ENCODE data around the gene KANSL1L.

DNA sequence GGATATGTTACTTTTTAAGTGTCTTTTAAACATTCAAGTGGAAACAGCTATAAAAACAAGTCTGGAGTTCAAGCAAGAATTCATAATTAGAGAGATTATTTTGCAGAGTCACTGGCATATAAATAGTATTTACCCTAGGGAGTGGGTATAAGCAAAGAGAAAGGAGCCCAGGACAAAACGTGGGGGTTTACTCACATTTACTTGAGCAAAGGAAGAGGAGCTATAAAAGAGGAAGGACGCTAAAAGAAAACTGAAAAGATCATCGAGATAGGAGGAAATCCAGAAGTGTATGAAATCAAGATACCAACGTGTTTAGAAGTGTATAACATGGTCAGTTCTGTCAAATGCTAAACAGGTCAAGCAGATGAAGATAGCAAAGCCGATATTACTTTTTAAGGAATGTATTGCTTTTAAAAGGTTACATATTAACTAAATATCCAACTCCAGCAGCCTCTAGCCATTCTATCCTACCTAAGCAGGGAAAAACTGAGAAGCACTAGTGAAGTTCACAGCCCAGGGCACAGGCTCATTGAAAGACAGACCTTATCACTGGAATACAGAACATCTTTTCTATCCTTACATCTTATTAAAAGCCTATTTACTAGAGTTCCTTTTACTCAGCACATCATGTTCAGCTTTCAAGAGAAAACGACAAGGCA is 8.6 kb downstream of the KANSL1L start:
- TF ChIP-seq, protein P1, sequence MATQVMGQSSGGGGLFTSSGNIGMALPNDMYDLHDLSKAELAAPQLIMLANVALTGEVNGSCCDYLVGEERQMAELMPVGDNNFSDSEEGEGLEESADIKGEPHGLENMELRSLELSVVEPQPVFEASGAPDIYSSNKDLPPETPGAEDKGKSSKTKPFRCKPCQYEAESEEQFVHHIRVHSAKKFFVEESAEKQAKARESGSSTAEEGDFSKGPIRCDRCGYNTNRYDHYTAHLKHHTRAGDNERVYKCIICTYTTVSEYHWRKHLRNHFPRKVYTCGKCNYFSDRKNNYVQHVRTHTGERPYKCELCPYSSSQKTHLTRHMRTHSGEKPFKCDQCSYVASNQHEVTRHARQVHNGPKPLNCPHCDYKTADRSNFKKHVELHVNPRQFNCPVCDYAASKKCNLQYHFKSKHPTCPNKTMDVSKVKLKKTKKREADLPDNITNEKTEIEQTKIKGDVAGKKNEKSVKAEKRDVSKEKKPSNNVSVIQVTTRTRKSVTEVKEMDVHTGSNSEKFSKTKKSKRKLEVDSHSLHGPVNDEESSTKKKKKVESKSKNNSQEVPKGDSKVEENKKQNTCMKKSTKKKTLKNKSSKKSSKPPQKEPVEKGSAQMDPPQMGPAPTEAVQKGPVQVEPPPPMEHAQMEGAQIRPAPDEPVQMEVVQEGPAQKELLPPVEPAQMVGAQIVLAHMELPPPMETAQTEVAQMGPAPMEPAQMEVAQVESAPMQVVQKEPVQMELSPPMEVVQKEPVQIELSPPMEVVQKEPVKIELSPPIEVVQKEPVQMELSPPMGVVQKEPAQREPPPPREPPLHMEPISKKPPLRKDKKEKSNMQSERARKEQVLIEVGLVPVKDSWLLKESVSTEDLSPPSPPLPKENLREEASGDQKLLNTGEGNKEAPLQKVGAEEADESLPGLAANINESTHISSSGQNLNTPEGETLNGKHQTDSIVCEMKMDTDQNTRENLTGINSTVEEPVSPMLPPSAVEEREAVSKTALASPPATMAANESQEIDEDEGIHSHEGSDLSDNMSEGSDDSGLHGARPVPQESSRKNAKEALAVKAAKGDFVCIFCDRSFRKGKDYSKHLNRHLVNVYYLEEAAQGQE (IDR thresholded peaks at IDR 0.05; ENCODE audit: low read depth), result no peak
- TF ChIP-seq EZH2 (IDR thresholded peaks at IDR 0.05), result no peak
- no peak for TF ChIP-seq SIN3A (IDR thresholded peaks at IDR 0.05; ENCODE audit: low read depth)
- no peak for TF ChIP-seq CTCF (IDR thresholded peaks at IDR 0.05 in 2 of 3, conservative IDR thresholded peaks at IDR 0.05 in 1 of 3; ENCODE audit: borderline replicate concordance in 1 of 3, insufficient read depth in 1 of 3, low read depth in 2 of 3, low read length in 2 of 3)
- TF ChIP-seq POLR2A (IDR thresholded peaks at IDR 0.05; ENCODE audit: borderline replicate concordance, extremely low read depth, insufficient read depth, insufficient read length), result no peak
- TF ChIP-seq RAD21 (IDR thresholded peaks at IDR 0.05; ENCODE audit: low read depth), result no peak
- TF ChIP-seq YY1 (IDR thresholded peaks at IDR 0.05; ENCODE audit: extremely low read depth, insufficient replicate concordance, low read depth, low read length), result no peak
- TF ChIP-seq ZBTB33 (IDR thresholded peaks at IDR 0.05; ENCODE audit: extremely low read depth, insufficient replicate concordance, low read length), result no peak
- TF ChIP-seq, protein P2, sequence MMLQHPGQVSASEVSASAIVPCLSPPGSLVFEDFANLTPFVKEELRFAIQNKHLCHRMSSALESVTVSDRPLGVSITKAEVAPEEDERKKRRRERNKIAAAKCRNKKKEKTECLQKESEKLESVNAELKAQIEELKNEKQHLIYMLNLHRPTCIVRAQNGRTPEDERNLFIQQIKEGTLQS (IDR thresholded peaks at IDR 0.05), result no peak
- no peak for TF ChIP-seq POLR2AphosphoS5 (IDR thresholded peaks at IDR 0.05; ENCODE audit: low read depth, low read length)
- TF ChIP-seq ELF1 (IDR thresholded peaks at IDR 0.05; ENCODE audit: borderline replicate concordance, low read depth), result no peak
- TF ChIP-seq, protein P3, sequence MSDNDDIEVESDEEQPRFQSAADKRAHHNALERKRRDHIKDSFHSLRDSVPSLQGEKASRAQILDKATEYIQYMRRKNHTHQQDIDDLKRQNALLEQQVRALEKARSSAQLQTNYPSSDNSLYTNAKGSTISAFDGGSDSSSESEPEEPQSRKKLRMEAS (IDR thresholded peaks at IDR 0.05), result no peak
- TF ChIP-seq CBX3 (IDR thresholded peaks at IDR 0.05; ENCODE audit: low read depth), result no peak

All from HCT116 (cell line).